ENCODE results near the gene ULK3. TPM values are rescaled to one million over a fixed set of nuclear protein-coding genes. Genes with fewer than 3 reads are reported as not detected.

Gene ULK3
- total and polyA plus RNA-seq, 9 donors: 17.4 to 45.7 (median 25.9) TPM

GRCh38 chr15:74873756-74874424 is 30.9 kb upstream of the ULK3 start:
- TF ChIP-seq POLR2A (IDR thresholded peaks at IDR 0.05) (no peak), EP300 (IDR thresholded peaks at IDR 0.05) (no peak), CTCF (IDR thresholded peaks at IDR 0.05) (no peak)
- intact Hi-C loops (cut with DNase I): loop anchor here in 1 of 4 donors (10.0 kb wide), 1 partner anchor 59 kb away; the partner anchor contains the start of gene LMAN1L
- H3K27me3 ChIP-seq: no peaks in the 10 kb centered on the region
- H3K4me3 ChIP-seq: peak overlapping the region; percentile 89
- H3K9me3 ChIP-seq: no peaks in the 10 kb centered on the region
- peak in 2 of 5 donors; percentile 45 to 48 for DNase-seq
- peaks cover 3% of the 10 kb centered on the region for H3K4me1 ChIP-seq (ENCODE audit: insufficient read depth)
- WGBS, 3 donors: 19 to 26% (median 24%) methylated on average over 15 to 16 of the region's 16 CpGs
- peak overlapping the region in 1 of 2 donors; percentile 87 for H3K27ac ChIP-seq
- no peaks in the 10 kb centered on the region for H3K36me3 ChIP-seq

DNA sequence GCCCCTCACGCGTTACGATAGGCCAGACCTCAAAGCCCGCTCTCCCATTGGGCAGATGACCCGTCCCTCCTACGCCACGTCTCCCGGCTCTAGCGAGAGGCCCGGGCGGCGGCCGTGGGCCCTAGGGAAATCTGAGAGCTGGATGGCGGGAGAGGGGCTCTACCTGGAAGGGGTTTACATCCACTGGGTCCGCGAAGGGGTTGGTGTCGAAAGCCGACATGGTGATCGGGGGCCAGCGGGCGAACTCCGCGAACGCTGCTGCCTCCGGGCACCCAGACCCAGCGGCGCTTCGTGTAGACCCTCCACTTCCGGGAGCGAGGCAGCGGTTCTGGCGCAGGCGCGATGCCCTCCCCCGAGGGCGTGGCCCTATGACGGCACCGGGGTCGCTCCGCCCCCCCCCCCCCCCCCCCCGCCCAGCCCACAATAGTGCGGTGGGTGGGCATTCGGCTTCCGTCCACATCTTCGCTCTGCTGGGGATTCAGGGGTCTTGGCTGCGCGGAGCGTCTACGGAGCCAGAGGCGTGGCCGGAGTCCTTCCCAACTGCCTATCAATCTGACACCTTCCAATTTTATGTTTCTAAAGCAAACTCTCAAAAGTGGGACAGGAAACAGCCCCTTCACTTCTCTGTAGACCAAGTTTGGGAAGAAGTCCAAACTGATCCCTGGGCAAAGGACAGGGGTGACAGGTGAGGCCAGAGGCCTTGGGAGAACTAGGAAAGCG is 30.2 kb upstream of the ULK3 start, which contains the start of gene SCAMP2:
Gene SCAMP2, minus strand, starts transcription at position 330 of the 720 bp plus-strand sequence. Its CDS starts 110 bp downstream, at position 220.
- DNase-seq: peak; percentile 92 to 95 (median 93)
- H3K9me3 ChIP-seq: no peaks in the 10 kb centered on the region
- intact Hi-C loops (cut with DNase I): loop anchor here in 1 of 4 donors (10.0 kb wide), 1 partner anchor 58 kb away; the partner anchor contains the start of gene LMAN1L
- peak within 1 kb of the TSS; percentile 89 for H3K4me3 ChIP-seq
- H3K4me1 ChIP-seq (ENCODE audit: insufficient read depth): peaks cover 3% of the 10 kb centered on the region
- WGBS, 3 donors: 0 to 1% (median 0%) methylated on average over 21 to 44 of the region's 52 CpGs
- no peaks in the 10 kb centered on the region for H3K36me3 ChIP-seq
- TF ChIP-seq POLR2A (IDR thresholded peaks at IDR 0.05) (peak; percentile 82), EP300 (IDR thresholded peaks at IDR 0.05) (no peak)
- H3K27ac ChIP-seq: peak within 1 kb of the TSS in 1 of 2 donors; percentile 87
- H3K27me3 ChIP-seq: no peaks in the 10 kb centered on the region

DNA sequence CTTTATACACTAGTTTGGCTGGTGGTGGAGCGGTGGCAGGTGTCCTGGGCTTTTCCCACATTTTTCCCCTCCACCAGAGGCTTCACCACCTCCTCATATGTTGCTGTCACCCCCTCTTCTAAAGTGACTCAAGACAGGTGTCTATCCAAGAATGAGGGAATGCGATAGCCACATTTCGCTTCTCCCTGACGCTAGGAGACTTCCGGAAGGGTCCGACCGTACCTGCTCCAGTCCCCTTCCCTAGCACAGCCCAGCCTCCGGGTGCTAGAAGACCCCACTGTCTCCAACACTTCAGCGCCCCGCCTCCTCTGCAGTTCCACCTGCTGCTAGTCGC is 29.7 kb upstream of the ULK3 start:
- peak overlapping the region; percentile 89 for H3K4me3 ChIP-seq

GRCh38 chr15:74870436-74871215 is 27.7 kb upstream of the ULK3 start:
- no peak for DNase-seq
- Histone ChIP-seq H3K27me3 (no peaks in the 10 kb centered on the region), H3K27ac (no peak overlapping the region), H3K36me3 (no peaks in the 10 kb centered on the region), H3K9me3 (no peaks in the 10 kb centered on the region), H3K4me3 (no peak overlapping the region), H3K4me1 (ENCODE audit: insufficient read depth) (peaks cover 3% of the 10 kb centered on the region)
- no peak for TF ChIP-seq CTCF (IDR thresholded peaks at IDR 0.05)
- TF ChIP-seq EP300 (IDR thresholded peaks at IDR 0.05): no peak
- TF ChIP-seq POLR2A (IDR thresholded peaks at IDR 0.05): no peak
- intact Hi-C loops (cut with DNase I): loop anchor here in 1 of 4 donors (10.0 kb wide), 1 partner anchor 56 kb away; the partner anchor contains the start of gene LMAN1L
- WGBS, 3 donors: 65 to 71% (median 65%) methylated on average over 6 of the region's 6 CpGs

More for the DNA sequence above, 29.7 kb upstream of the ULK3 start:
- no peaks in the 10 kb centered on the region for H3K27me3 ChIP-seq
- H3K27ac ChIP-seq: peak overlapping the region in 1 of 2 donors; percentile 87
- no peak for DNase-seq
- intact Hi-C loops (cut with DNase I): loop anchor here in 1 of 4 donors (10.0 kb wide), 1 partner anchor 58 kb away; the partner anchor contains the start of gene LMAN1L
- no peaks in the 10 kb centered on the region for H3K36me3 ChIP-seq
- no peaks in the 10 kb centered on the region for H3K9me3 ChIP-seq
- 0 to 1% (median 1%) methylated on average over 11 of the region's 11 CpGs for WGBS, 3 donors
- TF ChIP-seq EP300 (IDR thresholded peaks at IDR 0.05) (no peak), POLR2A (IDR thresholded peaks at IDR 0.05) (no peak), CTCF (IDR thresholded peaks at IDR 0.05) (no peak)
- H3K4me1 ChIP-seq (ENCODE audit: insufficient read depth): peaks cover 3% of the 10 kb centered on the region
